HEK293 (cell line): ENCODE results near the gene OVOL3.
A peak's percentile ranks its signal among the peaks of the same experiment; 100 is the strongest.

Source experiments
- IKZF3 ChIP-seq: fragments of 450-650 bp; IDR thresholded peaks from 2 replicates; pipeline ENCODE4 v1.5.0; 2018; ENCODE audit warnings: missing biosample characterization, mild to moderate bottlenecking, missing genetic modification characterization, moderate library complexity
- KLF16 ChIP-seq: fragments of 450-650 bp; formaldehyde crosslinking; IDR thresholded peaks from 2 replicates; pipeline ENCODE4 v1.5.1; 2017; ENCODE audit warnings: missing biosample characterization, missing genetic modification characterization
- REPIN1 ChIP-seq: fragments of 450-650 bp; formaldehyde crosslinking; IDR thresholded peaks from 2 replicates; pipeline ENCODE4 v1.5.1; 2017; ENCODE audit warnings: missing biosample characterization, missing genetic modification characterization, low read depth
- SCRT1 ChIP-seq: fragments of 450-650 bp; formaldehyde crosslinking; IDR thresholded peaks from 2 replicates; pipeline ENCODE4 v1.5.1; 2016; ENCODE audit warnings: missing biosample characterization, missing genetic modification characterization, borderline replicate concordance
- SCRT2 ChIP-seq: fragments of 450-650 bp; formaldehyde crosslinking; IDR thresholded peaks from 2 replicates; pipeline ENCODE4 v1.5.1; 2016; ENCODE audit warnings: missing biosample characterization, missing genetic modification characterization
- ZBTB26 ChIP-seq: fragments of 450-650 bp; formaldehyde crosslinking; optimal IDR thresholded peaks from 2 replicates; pipeline ENCODE3; 2016; ENCODE audit warnings: missing biosample characterization, mild to moderate bottlenecking, missing genetic modification characterization
- ZNF280D ChIP-seq: fragments of 450-650 bp; formaldehyde crosslinking; IDR thresholded peaks from 2 replicates; pipeline ENCODE4 v1.5.1; 2016; ENCODE audit warnings: missing biosample characterization, missing genetic modification characterization
- ZNF335 ChIP-seq: fragments of 450-650 bp; formaldehyde crosslinking; conservative IDR thresholded peaks from 2 replicates; pipeline ENCODE4 v1.5.1; 2016; ENCODE audit warnings: missing biosample characterization, missing genetic modification characterization
- ZNF561 ChIP-seq: fragments of 450-650 bp; IDR thresholded peaks from 2 replicates; pipeline ENCODE4 v1.5.1; 2018; ENCODE audit warnings: missing biosample characterization, missing genetic modification characterization, borderline replicate concordance
- ZNF639 ChIP-seq: fragments of 450-650 bp; formaldehyde crosslinking; IDR thresholded peaks from 2 replicates; pipeline ENCODE4 v1.5.1; 2016; ENCODE audit warnings: missing biosample characterization, missing genetic modification characterization
- ZNF660 ChIP-seq: fragments of 450-650 bp; IDR thresholded peaks from 2 replicates; pipeline ENCODE4 v1.5.1; 2018; ENCODE audit warnings: missing biosample characterization, mild to moderate bottlenecking, missing genetic modification characterization
- ZNF843 ChIP-seq: fragments of 450-650 bp; formaldehyde crosslinking; IDR thresholded peaks from 2 replicates; pipeline ENCODE4 v1.5.1; 2016; ENCODE audit warnings: missing biosample characterization, missing genetic modification characterization
- ZSCAN16 ChIP-seq: fragments of 450-650 bp; formaldehyde crosslinking; IDR thresholded peaks from 2 replicates; pipeline ENCODE4 v1.5.1; 2016; ENCODE audit warnings: missing biosample characterization, missing genetic modification characterization
- ZSCAN23 ChIP-seq: fragments of 450-650 bp; formaldehyde crosslinking; IDR thresholded peaks from 2 replicates; pipeline ENCODE4 v1.5.1; 2016; ENCODE audit warnings: missing biosample characterization, missing genetic modification characterization
- TF ChIP-seq, protein P1 (sequence below): fragments of 450-650 bp; formaldehyde crosslinking; IDR thresholded peaks from 2 replicates; pipeline ENCODE4 v1.5.1; 2016; ENCODE audit warnings: missing biosample characterization, missing genetic modification characterization
- TF ChIP-seq, protein P2 (sequence below): fragments of 450-650 bp; formaldehyde crosslinking; IDR thresholded peaks from 2 replicates; pipeline ENCODE4 v1.5.1; 2017; ENCODE audit warnings: missing biosample characterization, missing genetic modification characterization
- TF ChIP-seq, protein P3 (sequence below): fragments of 450-650 bp; formaldehyde crosslinking; IDR thresholded peaks from 2 replicates; pipeline ENCODE4 v1.5.1; 2017; ENCODE audit warnings: missing biosample characterization, mild to moderate bottlenecking, missing genetic modification characterization, moderate library complexity

The OVOL3 gene

GRCh38 chr19:36114721-36115452, 3.9 kb downstream of the OVOL3 start, which contains the start of gene POLR2I (continued):
- TF ChIP-seq, protein P1, sequence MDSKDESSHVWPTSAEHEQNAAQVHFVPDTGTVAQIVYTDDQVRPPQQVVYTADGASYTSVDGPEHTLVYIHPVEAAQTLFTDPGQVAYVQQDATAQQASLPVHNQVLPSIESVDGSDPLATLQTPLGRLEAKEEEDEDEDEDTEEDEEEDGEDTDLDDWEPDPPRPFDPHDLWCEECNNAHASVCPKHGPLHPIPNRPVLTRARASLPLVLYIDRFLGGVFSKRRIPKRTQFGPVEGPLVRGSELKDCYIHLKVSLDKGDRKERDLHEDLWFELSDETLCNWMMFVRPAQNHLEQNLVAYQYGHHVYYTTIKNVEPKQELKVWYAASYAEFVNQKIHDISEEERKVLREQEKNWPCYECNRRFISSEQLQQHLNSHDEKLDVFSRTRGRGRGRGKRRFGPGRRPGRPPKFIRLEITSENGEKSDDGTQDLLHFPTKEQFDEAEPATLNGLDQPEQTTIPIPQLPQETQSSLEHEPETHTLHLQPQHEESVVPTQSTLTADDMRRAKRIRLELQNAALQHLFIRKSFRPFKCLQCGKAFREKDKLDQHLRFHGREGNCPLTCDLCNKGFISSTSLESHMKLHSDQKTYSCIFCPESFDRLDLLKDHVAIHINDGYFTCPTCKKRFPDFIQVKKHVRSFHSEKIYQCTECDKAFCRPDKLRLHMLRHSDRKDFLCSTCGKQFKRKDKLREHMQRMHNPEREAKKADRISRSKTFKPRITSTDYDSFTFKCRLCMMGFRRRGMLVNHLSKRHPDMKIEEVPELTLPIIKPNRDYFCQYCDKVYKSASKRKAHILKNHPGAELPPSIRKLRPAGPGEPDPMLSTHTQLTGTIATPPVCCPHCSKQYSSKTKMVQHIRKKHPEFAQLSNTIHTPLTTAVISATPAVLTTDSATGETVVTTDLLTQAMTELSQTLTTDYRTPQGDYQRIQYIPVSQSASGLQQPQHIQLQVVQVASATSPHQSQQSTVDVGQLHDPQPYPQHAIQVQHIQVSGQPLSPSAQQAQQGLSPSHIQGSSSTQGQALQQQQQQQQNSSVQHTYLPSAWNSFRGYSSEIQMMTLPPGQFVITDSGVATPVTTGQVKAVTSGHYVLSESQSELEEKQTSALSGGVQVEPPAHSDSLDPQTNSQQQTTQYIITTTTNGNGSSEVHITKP (tag by site-specific recombination): no peak; the same call in 1 of the 2 replicates
- TF ChIP-seq SCRT2 (tag by site-specific recombination) (peak; percentile 100), ZNF660 (tag by site-specific recombination) (peak; percentile 99; the same call in 1 of the 2 replicates), ZSCAN23 (tag by site-specific recombination) (no peak; the same call in 1 of the 2 replicates), IKZF3 (peak; percentile 99), SCRT1 (tag by site-specific recombination) (peak; percentile 100), KLF16 (tag by site-specific recombination) (peak; percentile 100), ZNF639 (peak; percentile 90), ZNF280D (tag by site-specific recombination) (no peak), REPIN1 (tag by site-specific recombination) (peak; percentile 59; the same call in 1 of the 2 replicates), ZSCAN16 (peak; percentile 4; the same call in 1 of the 2 replicates), ZNF843 (tag by site-specific recombination) (peak; percentile 77), ZNF335 (tag by site-specific recombination) (peak; percentile 99), ZBTB26 (tag by site-specific recombination) (peak; percentile 96), ZNF561 (tag by site-specific recombination) (peak; percentile 98; the same call in 1 of the 2 replicates)
- TF ChIP-seq, protein P2, sequence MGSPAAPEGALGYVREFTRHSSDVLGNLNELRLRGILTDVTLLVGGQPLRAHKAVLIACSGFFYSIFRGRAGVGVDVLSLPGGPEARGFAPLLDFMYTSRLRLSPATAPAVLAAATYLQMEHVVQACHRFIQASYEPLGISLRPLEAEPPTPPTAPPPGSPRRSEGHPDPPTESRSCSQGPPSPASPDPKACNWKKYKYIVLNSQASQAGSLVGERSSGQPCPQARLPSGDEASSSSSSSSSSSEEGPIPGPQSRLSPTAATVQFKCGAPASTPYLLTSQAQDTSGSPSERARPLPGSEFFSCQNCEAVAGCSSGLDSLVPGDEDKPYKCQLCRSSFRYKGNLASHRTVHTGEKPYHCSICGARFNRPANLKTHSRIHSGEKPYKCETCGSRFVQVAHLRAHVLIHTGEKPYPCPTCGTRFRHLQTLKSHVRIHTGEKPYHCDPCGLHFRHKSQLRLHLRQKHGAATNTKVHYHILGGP: no peak
- TF ChIP-seq, protein P3, sequence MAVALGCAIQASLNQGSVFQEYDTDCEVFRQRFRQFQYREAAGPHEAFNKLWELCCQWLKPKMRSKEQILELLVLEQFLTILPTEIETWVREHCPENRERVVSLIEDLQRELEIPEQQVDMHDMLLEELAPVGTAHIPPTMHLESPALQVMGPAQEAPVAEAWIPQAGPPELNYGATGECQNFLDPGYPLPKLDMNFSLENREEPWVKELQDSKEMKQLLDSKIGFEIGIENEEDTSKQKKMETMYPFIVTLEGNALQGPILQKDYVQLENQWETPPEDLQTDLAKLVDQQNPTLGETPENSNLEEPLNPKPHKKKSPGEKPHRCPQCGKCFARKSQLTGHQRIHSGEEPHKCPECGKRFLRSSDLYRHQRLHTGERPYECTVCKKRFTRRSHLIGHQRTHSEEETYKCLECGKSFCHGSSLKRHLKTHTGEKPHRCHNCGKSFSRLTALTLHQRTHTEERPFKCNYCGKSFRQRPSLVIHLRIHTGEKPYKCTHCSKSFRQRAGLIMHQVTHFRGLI (tag by site-specific recombination): peak; percentile 85
